K562 (cell line): ENCODE data around the gene TFCP2L1. TPM values are rescaled to one million over a fixed set of nuclear protein-coding genes. Genes with fewer than 3 reads are reported as not detected.

Experiments
- ATAC-seq: fragments of 200-7000 bp; cut with Tn5 transposase; 3 replicates; pipeline ENCODE4 v1.9.1; 2020; ENCODE audit warnings: moderate library complexity
- BruUV-seq: library from RNA; stranded (reverse); fragments of 400-500 nt; replicated peaks from 2 replicates; lab custom pipeline; 2021; lab: Mats Ljungman, UMichigan
- CTCF ChIA-PET: fragments of 300-600 bp; formaldehyde crosslinking; extraction: SDS; loops from one replicate; lab custom pipeline; 2021; ENCODE audit warnings: low intra/inter-chr PET ratio; lab: Yijun Ruan, JAX
- POLR2A ChIA-PET: fragments of 300-600, 350-650 bp; sonication (Branson Sonifier 250); formaldehyde crosslinking; extraction: SDS; loops from one replicate; lab custom pipeline; 2021; ENCODE audit warnings: antibody characterized with exemption, inconsistent platforms; lab: Yijun Ruan, JAX
- DNase-seq, 4 experiments: peaks; one replicate each; pipeline versions ENCODE4 v3.0.0 to v3.0.0-alpha.2; 2011 to 2018; ENCODE audit warnings: low spot score in 3 of 4, mixed read lengths in 3 of 4; ENCODE audit errors: extremely low read depth in 1 of 4
- FAIRE-seq: peaks from 2 replicates; lab custom pipeline; 2011; peaks lifted over from hg19 to GRCh38; lab: Jason Lieb, UNC
- H2AFZ ChIP-seq: 2 replicates; pipeline ENCODE4 v1.6.0; 2011; ENCODE audit warnings: low read depth, low read length, control low read depth, inconsistent platforms
- H3K27ac ChIP-seq: fragments of 200-600 bp; 3 replicates; pipeline ENCODE4 v1.8.0; 2011; ENCODE audit warnings: low read depth, mild to moderate bottlenecking, control low read depth, inconsistent platforms, low read length, moderate library complexity, mixed read lengths; ENCODE audit errors: extremely low read depth
- H3K27me3 ChIP-seq, 2 experiments: fragments of 300-600 bp in 1 of 2; 2 replicates in 1 of 2; 3 replicates in 1 of 2; pipeline versions ENCODE4 v1.6.0 to v1.8.0; 2011; ENCODE audit warnings: inconsistent platforms in 2 of 2, low read length in 2 of 2, mild to moderate bottlenecking in 1 of 2, mixed read lengths in 1 of 2, moderate library complexity in 1 of 2; ENCODE audit not compliant: control insufficient read depth in 2 of 2, insufficient read depth in 2 of 2
- H3K36me3 ChIP-seq: fragments of 300-600 bp; 3 replicates; pipeline ENCODE4 v1.8.0; 2011; ENCODE audit warnings: mild to moderate bottlenecking, low read length, inconsistent platforms; ENCODE audit not compliant: control insufficient read depth, insufficient read depth
- H3K4me1 ChIP-seq, 2 experiments: fragments of 200-600 bp in 1 of 2; replicated peaks in 1 of 2; 2 replicates in 1 of 2; 3 replicates in 1 of 2; pipeline versions ENCODE4 v1.5.1 to v1.8.0; 2011; ENCODE audit warnings: inconsistent platforms in 2 of 2, low read length in 2 of 2, mild to moderate bottlenecking in 1 of 2, mixed read lengths in 1 of 2, moderate library complexity in 1 of 2; ENCODE audit not compliant: control insufficient read depth in 2 of 2, insufficient read depth in 2 of 2
- H3K4me2 ChIP-seq: 2 replicates; pipeline ENCODE4 v1.6.1; 2011; ENCODE audit warnings: low read length, control low read depth, inconsistent platforms, mixed read lengths; ENCODE audit not compliant: insufficient read depth
- H3K4me3 ChIP-seq: fragments of 200-600 bp; sonication (generic), shearing (Covaris generic); 2 replicates; pipeline ENCODE4 v1.5.1; 2016; ENCODE audit warnings: control low read depth, inconsistent platforms
- H3K79me2 ChIP-seq: fragments of 200-600 bp; 3 replicates; pipeline ENCODE4 v1.8.0; 2011; ENCODE audit warnings: low read length, inconsistent platforms; ENCODE audit not compliant: control insufficient read depth, insufficient read depth
- H3K9ac ChIP-seq, 2 experiments: 2 replicates each; pipeline versions ENCODE4 v1.6.0 to v1.6.1; 2011; ENCODE audit warnings: low read depth in 2 of 2, low read length in 2 of 2, control low read depth in 1 of 2, inconsistent platforms in 1 of 2, mild to moderate bottlenecking in 1 of 2, mixed read lengths in 1 of 2; ENCODE audit not compliant: insufficient read depth in 1 of 2
- H3K9me1 ChIP-seq: one replicate; pipeline ENCODE4 v1.6.0; 2011; ENCODE audit warnings: inconsistent platforms, mild to moderate bottlenecking, low read length, moderate library complexity; ENCODE audit not compliant: control insufficient read depth, insufficient read depth
- H3K9me3 ChIP-seq: replicated peaks from 2 replicates; pipeline ENCODE4 v1.5.1; 2011; ENCODE audit warnings: low read depth, low read length, inconsistent platforms; ENCODE audit not compliant: control insufficient read depth, insufficient read depth
- H4K20me1 ChIP-seq: replicated peaks from 2 replicates; pipeline ENCODE4 v1.6.1; 2011; ENCODE audit warnings: low read length, inconsistent platforms, mixed read lengths; ENCODE audit not compliant: control insufficient read depth, insufficient read depth
- CCAR2 ChIP-seq: fragments of 200-400 bp; formaldehyde crosslinking; IDR thresholded peaks from 2 replicates; pipeline ENCODE4 v1.6.1; 2017; ENCODE audit warnings: mild to moderate bottlenecking, low read depth, low read length
- ILK ChIP-seq: fragments of 450-650 bp; IDR thresholded peaks from 2 replicates; pipeline ENCODE4 v1.6.1; 2016; ENCODE audit warnings: missing genetic modification characterization, low read depth, mild to moderate bottlenecking, missing compliant biosample characterization, moderate library complexity, borderline replicate concordance
- NRF1 ChIP-seq, 2 experiments: fragments of 450-650 bp; IDR thresholded peaks in 1 of 2; conservative IDR thresholded peaks in 1 of 2; 2 replicates each; pipeline ENCODE4 v1.6.1; 2014; ENCODE audit warnings: mild to moderate bottlenecking in 2 of 2
- TEAD1 ChIP-seq, 2 experiments: fragments of 450-650 bp in 1 of 2; sonication (generic) in 1 of 2; formaldehyde crosslinking; IDR thresholded peaks; 2 replicates each; pipeline versions ENCODE4 v1.4.0 to v1.8.0; 2020 to 2022; ENCODE audit warnings: mild to moderate bottlenecking in 2 of 2, missing genetic modification reagents in 1 of 2
- ZNF589 ChIP-seq: fragments of 200-800 bp; sonication (Bioruptor generic); IDR thresholded peaks from 2 replicates; pipeline ENCODE4 v1.6.1; 2016; ENCODE audit warnings: low read depth, missing genetic modification characterization, missing compliant biosample characterization
- ZNF717 ChIP-seq: fragments of 250-450 bp; sonication (Bioruptor Pico); IDR thresholded peaks from 2 replicates; pipeline ENCODE4 v1.5.0; 2021
- WGBS: fragments of 100-300 bp; shearing (Covaris generic); methylation state at CpG from one replicate; pipeline ENCODE4 v1.1.6; 2016; ENCODE audit warnings: low coverage, mixed read lengths; ENCODE audit not compliant: insufficient coverage; ENCODE audit errors: missing lambda C conversion rate; 5-methylcytosine and 5-hydroxymethylcytosine counted together
- in situ Hi-C: fragments of 300-500 bp; cut with MboI; formaldehyde crosslinking; loops from 4 replicates; pipeline ENCODE4 v1.15.0; 2018; ENCODE audit warnings: inconsistent platforms, mixed read lengths
- intact Hi-C: fragments of 100-400 bp; cut with micrococcal nuclease; formaldehyde crosslinking; loops from 2 replicates; pipeline ENCODE4 v1.14.2; 2022
- polyA plus RNA-seq, 8 experiments: library from polyadenylated mRNA; depleted of rRNA in 4 of 8; stranded (reverse) in 5 of 8; unstranded in 3 of 8; fragments of >200 nt; fragmentation: Nextera tagmentation in 2 of 8; fragmentation: Illumina TruSeq in 1 of 8; extraction: Ambion mirVana in 2 of 8; extraction: Trizol in 1 of 8; gene quantifications; 2 replicates each; pipeline versions ENCODE4 v1.2.1 to v1.2.3, GENCODE V29; 2011 to 2014; ENCODE audit warnings: inconsistent platforms in 1 of 8, missing spikeins in 1 of 8
- total RNA-seq, 7 experiments: library from RNA; depleted of rRNA in 6 of 7; stranded (reverse); fragments of >200 nt in 6 of 7; fragmentation: Illumina TruSeq in 2 of 7; extraction: Trizol in 2 of 7; gene quantifications; 2 replicates each; pipeline versions ENCODE4 v1.2.1 to v1.2.3, GENCODE V29; 2011 to 2021; ENCODE audit warnings: low replicate concordance in 1 of 7
- TF ChIP-seq, protein P1 (sequence below), 2 experiments: fragments of 450-650 bp in 1 of 2; sonication (generic) in 1 of 2; formaldehyde crosslinking in 1 of 2; IDR thresholded peaks; 2 replicates each; pipeline versions ENCODE4 v1.7.1 to v1.9.0; 2016 to 2022; ENCODE audit warnings: inconsistent platforms in 1 of 2, mild to moderate bottlenecking in 1 of 2, missing genetic modification reagents in 1 of 2

The TFCP2L1 gene
- total and polyA plus RNA-seq, 9 of the 15 experiments (the other 6 are each of a cell fraction or from before 2014, with no cell fraction given): 0.08 to 1.00 (median 0.42) TPM

DNA sequence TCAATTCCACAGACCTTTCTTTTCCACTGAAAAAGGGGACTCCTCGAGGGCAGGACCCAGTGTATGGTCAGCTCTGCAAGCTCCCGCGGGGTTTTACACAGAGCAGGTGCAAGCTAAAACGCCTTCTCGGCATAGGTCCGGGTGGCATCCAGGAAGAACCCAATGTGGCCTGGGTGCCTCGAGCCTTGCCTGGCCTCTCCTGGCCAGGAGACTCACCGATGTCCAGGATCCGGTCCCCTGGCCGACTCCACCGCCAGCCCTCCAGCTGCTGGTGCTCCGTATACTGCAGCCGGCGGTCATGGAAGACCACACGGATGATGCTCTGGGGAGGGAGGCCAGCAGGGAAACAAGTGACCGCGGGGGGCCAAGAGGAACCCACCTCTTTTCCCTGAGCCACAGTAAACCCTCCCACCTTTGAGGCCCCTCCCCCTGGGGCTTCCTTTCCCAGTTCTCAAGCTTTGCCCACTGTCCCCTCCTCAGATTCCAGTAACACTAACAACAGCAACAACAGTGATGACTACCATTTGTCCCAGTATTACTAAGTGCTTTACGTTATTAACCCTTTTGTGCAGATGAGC is 36.1 kb downstream of the TFCP2L1 start:
- ChIA-PET POLR2A (interaction anchor here (0.6 to 0.7 kb wide), 2 partner anchors 12 to 141 kb away, joined by 3 to 5 read pairs; no protein-coding TSS in a partner anchor), CTCF (no interaction called here)
- peaks cover 0 to 6% of the 10 kb centered on the region in 2 experiments; a peak in 3 of 5 replicates for H3K4me1 ChIP-seq
- 20% methylated on average over 18 of the region's 18 CpGs for WGBS
- in situ Hi-C loops: no loop called here
- no peak overlapping the region for H2AFZ ChIP-seq
- BruUV-seq: no TSS peak
- ATAC-seq (no peak), DNase-seq (no peak), FAIRE-seq (no peak)
- no peaks in the 10 kb centered on the region for H3K79me2 ChIP-seq
- no peaks in the 10 kb centered on the region for H3K36me3 ChIP-seq
- H3K27ac ChIP-seq: no peak overlapping the region
- no peak overlapping the region for H3K4me2 ChIP-seq
- peaks cover 13 to 52% of the 10 kb centered on the region in 2 experiments for H3K27me3 ChIP-seq
- no peak overlapping the region for H3K9ac ChIP-seq
- H3K4me3 ChIP-seq: no peak overlapping the region
- H3K9me3 ChIP-seq: no peaks in the 10 kb centered on the region
- no peaks in the 10 kb centered on the region for H3K9me1 ChIP-seq
- H4K20me1 ChIP-seq: no peaks in the 10 kb centered on the region
- intact Hi-C loops: no loop called here
- TF ChIP-seq, protein P1, sequence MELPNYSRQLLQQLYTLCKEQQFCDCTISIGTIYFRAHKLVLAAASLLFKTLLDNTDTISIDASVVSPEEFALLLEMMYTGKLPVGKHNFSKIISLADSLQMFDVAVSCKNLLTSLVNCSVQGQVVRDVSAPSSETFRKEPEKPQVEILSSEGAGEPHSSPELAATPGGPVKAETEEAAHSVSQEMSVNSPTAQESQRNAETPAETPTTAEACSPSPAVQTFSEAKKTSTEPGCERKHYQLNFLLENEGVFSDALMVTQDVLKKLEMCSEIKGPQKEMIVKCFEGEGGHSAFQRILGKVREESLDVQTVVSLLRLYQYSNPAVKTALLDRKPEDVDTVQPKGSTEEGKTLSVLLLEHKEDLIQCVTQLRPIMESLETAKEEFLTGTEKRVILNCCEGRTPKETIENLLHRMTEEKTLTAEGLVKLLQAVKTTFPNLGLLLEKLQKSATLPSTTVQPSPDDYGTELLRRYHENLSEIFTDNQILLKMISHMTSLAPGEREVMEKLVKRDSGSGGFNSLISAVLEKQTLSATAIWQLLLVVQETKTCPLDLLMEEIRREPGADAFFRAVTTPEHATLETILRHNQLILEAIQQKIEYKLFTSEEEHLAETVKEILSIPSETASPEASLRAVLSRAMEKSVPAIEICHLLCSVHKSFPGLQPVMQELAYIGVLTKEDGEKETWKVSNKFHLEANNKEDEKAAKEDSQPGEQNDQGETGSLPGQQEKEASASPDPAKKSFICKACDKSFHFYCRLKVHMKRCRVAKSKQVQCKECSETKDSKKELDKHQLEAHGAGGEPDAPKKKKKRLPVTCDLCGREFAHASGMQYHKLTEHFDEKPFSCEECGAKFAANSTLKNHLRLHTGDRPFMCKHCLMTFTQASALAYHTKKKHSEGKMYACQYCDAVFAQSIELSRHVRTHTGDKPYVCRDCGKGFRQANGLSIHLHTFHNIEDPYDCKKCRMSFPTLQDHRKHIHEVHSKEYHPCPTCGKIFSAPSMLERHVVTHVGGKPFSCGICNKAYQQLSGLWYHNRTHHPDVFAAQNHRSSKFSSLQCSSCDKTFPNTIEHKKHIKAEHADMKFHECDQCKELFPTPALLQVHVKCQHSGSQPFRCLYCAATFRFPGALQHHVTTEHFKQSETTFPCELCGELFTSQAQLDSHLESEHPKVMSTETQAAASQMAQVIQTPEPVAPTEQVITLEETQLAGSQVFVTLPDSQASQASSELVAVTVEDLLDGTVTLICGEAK (IDR thresholded peaks at IDR 0.05): no peak
- TF ChIP-seq, protein P1 (CRISPR knock-in tag; IDR thresholded peaks at IDR 0.05): no peak
- TF ChIP-seq ILK (tag): no peak
- no peak for TF ChIP-seq ZNF589 (CRISPR knock-in tag)
- no peak for TF ChIP-seq NRF1 (conservative IDR thresholded peaks at IDR 0.05 in 1 of 2, IDR thresholded peaks at IDR 0.05 in 1 of 2)
- no peak for TF ChIP-seq ZNF717
- TF ChIP-seq CCAR2: no peak
- no peak for TF ChIP-seq TEAD1 (CRISPR knock-in tag; IDR thresholded peaks at IDR 0.05)
